ENCODE results near the gene ARF5. TPM values are rescaled to one million over a fixed set of nuclear protein-coding genes. Genes with fewer than 3 reads are reported as not detected.

The ARF5 gene
- total and polyA plus RNA-seq, 11 donors, result 85.3 to 196 (median 99.1) TPM

DNA sequence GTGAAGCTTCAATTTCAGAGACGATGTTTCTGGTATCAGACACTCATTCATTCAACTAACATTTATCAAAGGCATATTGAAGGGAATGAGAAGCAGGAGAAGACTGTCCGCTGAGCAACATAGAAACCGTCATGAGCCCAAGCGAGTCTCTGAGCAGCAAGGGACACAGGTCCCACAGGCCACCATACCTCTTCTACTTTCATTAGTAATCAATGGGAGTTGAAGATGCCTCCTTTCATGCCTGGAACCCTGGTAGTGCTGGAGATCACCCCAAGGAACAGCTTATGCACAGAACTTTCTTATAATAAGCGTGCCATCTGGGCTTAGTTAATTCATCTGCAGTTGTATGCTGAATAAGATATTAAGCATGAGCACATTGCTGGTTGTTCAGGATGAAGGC, 28.5 kb downstream of the ARF5 start:
- no peaks in the 10 kb centered on the region for H3K9me3 ChIP-seq
- H3K36me3 ChIP-seq, result no peaks in the 10 kb centered on the region
- WGBS, 4 donors, result 88 to 93% (median 89%) methylated on average over 5 of the region's 5 CpGs
- H3K27ac ChIP-seq, result no peak overlapping the region
- peaks cover 0 to 67% (median 32%) of the 10 kb centered on the region in 9 donors for H3K27me3 ChIP-seq
- intact Hi-C loops (cut with DNase I), result no loop called here
- no peak for ATAC-seq
- peaks cover 0 to 3% (median 0%) of the 10 kb centered on the region in 12 donors for H3K4me1 ChIP-seq
- no peak for DNase-seq
- H3K4me3 ChIP-seq, result no peak overlapping the region
- TF ChIP-seq POLR2A (IDR thresholded peaks at IDR 0.05), result no peak
- TF ChIP-seq, protein P1, sequence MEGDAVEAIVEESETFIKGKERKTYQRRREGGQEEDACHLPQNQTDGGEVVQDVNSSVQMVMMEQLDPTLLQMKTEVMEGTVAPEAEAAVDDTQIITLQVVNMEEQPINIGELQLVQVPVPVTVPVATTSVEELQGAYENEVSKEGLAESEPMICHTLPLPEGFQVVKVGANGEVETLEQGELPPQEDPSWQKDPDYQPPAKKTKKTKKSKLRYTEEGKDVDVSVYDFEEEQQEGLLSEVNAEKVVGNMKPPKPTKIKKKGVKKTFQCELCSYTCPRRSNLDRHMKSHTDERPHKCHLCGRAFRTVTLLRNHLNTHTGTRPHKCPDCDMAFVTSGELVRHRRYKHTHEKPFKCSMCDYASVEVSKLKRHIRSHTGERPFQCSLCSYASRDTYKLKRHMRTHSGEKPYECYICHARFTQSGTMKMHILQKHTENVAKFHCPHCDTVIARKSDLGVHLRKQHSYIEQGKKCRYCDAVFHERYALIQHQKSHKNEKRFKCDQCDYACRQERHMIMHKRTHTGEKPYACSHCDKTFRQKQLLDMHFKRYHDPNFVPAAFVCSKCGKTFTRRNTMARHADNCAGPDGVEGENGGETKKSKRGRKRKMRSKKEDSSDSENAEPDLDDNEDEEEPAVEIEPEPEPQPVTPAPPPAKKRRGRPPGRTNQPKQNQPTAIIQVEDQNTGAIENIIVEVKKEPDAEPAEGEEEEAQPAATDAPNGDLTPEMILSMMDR (IDR thresholded peaks at IDR 0.05), result no peak

DNA sequence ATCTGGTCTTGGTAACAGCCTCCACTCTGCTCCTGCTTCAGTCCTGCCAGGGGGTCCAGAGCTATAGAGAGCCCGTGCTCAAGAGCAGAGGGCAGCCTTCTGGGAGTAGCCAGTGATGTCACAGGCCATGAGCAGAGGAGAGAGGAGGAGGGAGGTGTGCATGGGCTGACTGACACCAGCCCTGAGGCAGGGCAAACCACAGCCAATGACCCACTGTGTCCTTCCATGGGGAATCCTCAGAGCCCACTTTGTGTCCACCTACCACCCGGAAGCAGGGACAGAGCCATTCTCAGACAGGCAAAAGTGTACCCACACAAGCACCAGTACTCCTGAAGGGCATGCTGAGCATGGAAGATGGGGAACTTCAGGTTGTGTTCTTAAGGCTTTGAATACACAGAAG, 29.8 kb downstream of the ARF5 start, which contains the start of gene PAX4:
PAX4 (minus strand) TSS at position 101 of the 400 bp plus-strand sequence. CDS start 2,214 bp downstream, outside the sequence.
- Histone ChIP-seq H3K36me3 (no peaks in the 10 kb centered on the region), H3K4me3 (no peak within 1 kb of the TSS), H3K9me3 (no peaks in the 10 kb centered on the region), H3K27me3 (peaks cover 0 to 75% (median 32%) of the 10 kb centered on the region in 9 donors), H3K27ac (no peak within 1 kb of the TSS), H3K4me1 (peaks cover 0 to 3% (median 0%) of the 10 kb centered on the region in 12 donors)
- ATAC-seq (no peak), DNase-seq (no peak)
- intact Hi-C loops (cut with DNase I), result no loop called here
- 50 to 100% (median 52%) methylated on average over 1 to 2 of the region's 2 CpGs for WGBS, 4 donors
- no peak for TF ChIP-seq POLR2A (IDR thresholded peaks at IDR 0.05)
- TF ChIP-seq, protein P1 (IDR thresholded peaks at IDR 0.05), result no peak

DNA sequence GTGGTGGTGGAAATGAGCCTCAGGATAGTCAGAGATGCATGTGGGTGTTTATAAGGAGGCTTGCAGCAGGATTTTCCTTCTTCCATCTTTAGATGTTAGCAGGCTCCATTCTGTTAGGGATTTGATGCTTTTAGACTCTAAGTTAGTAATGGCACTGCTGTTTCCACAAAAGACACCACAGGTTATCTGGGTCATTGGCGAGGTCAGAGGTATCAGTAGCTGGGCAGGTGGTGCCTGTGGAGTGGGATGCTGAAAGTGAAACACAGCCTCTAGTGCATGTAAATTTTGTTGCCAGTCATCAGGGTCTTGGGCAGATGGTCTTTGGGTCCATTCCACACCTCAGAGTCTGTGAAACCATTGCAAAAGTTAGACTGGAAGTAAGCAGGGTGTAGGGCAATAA, 30.6 kb downstream of the ARF5 start:
- no peaks in the 10 kb centered on the region for H3K9me3 ChIP-seq
- ATAC-seq, result no peak
- 46 to 78% (median 59%) methylated on average over 1 of the region's 1 CpG for WGBS, 4 donors
- TF ChIP-seq, protein P1 (IDR thresholded peaks at IDR 0.05), result no peak
- no peak for TF ChIP-seq POLR2A (IDR thresholded peaks at IDR 0.05)
- intact Hi-C loops (cut with DNase I), result no loop called here
- H3K4me3 ChIP-seq, result no peak overlapping the region
- DNase-seq, result no peak
- H3K27me3 ChIP-seq, result peaks cover 0 to 76% (median 32%) of the 10 kb centered on the region in 9 donors
- no peak overlapping the region for H3K27ac ChIP-seq
- H3K4me1 ChIP-seq, result peaks cover 0 to 3% (median 0%) of the 10 kb centered on the region in 12 donors
- no peaks in the 10 kb centered on the region for H3K36me3 ChIP-seq

DNA sequence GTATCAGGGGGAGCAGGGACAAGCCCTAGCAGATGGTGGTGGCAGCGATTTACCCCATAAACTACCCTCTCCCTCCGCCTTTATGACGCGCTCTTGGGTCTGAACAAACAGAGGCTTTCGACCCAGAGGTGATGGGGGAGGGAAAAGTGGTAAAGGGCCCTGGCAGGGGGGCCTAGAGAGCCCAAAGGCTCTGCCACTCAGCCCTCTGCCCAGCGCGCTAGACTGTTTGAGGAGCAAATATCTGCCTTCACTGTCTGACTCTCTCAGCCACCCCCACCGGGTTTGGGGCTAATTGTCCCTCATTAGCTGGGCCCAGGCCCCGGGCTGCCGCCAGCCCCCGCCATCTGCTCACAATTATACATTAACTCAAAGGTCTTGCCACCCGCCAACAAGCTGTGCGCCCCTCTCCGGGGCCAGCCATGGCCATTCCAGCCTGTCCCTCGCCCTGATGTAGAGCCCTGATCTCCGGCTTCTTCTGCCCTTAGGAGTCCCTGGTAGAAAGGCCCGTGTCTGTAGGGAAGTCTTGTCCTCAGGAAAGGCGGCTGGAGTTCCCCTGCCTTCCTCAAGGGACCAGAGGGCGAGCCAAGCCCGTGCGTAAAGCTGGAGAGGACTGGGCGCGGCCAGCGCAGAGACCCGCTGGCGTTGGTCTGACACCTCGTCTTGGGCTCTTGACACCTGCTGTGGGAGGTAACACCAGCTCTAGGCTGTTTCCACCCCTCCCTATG, 31.6 kb downstream of the ARF5 start:
- no peaks in the 10 kb centered on the region for H3K9me3 ChIP-seq
- TF ChIP-seq, protein P1 (IDR thresholded peaks at IDR 0.05), result no peak
- no peak for TF ChIP-seq POLR2A (IDR thresholded peaks at IDR 0.05)
- no peak for DNase-seq
- ATAC-seq, result no peak
- H3K4me1 ChIP-seq, result peaks cover 0 to 3% (median 0%) of the 10 kb centered on the region in 12 donors
- WGBS, 4 donors, result 5 to 16% (median 8%) methylated on average over 18 to 27 of the region's 27 CpGs
- H3K27ac ChIP-seq, result no peak overlapping the region
- H3K4me3 ChIP-seq, result no peak overlapping the region
- intact Hi-C loops (cut with DNase I), result no loop called here
- no peaks in the 10 kb centered on the region for H3K36me3 ChIP-seq
- H3K27me3 ChIP-seq, result peaks cover 0 to 79% (median 25%) of the 10 kb centered on the region in 9 donors
